ENCODE results near the gene IL12RB2. TPM values are rescaled to one million over a fixed set of nuclear protein-coding genes. Genes with fewer than 3 reads are reported as not detected.

Gene IL12RB2
- total and polyA plus RNA-seq, 4 experiments from 2014 or later, result 3.6 to 7.3 (median 4.8) TPM

DNA sequence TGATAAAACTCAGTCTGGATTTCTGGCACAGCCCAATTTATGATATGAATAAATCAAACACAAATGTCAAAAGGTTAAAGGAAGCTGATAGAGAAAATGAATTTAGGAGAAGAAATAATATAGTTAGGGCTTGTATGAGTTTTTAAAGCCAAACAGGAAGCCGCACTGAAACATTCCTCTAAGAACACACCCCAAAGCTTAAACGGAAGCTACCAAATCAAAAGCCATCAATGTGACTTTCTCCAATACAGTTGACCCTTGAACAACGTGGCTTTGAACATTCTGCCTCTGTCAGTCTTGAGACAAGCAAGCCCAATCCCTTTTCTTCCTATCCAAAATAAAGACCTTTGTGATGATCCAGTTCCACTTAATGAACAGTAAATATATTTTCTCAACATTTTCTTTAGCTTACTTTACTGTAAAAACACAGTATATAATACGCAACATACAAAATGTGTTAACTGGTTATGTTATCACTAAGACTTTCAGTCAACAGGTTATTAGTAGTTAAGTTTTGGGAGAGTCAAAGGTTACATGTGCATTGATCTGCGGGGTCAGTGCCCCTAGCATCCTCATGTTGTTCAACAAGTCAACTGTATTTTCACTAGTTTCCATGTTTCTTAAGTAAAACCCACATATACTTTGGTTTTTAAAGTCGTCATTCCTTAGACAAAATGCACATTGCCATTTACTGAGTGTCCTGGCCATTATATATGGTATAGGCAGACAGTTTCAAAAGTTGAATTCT is 111.3 kb downstream of the IL12RB2 start:
- no peaks in the 10 kb centered on the region for H3K9me3 Mint-ChIP-seq
- Histone ChIP-seq H3K27me3 (ENCODE audit: insufficient read depth, low read length) (no peaks in the 10 kb centered on the region), H3K36me3 (ENCODE audit: insufficient read depth, low read length) (peaks cover 82% of the 10 kb centered on the region), H3K9me3 (ENCODE audit: control insufficient read depth in 1 of 2, low read length in 2 of 2) (no peaks in the 10 kb centered on the region), H3K4me1 (ENCODE audit: insufficient read depth, low read length) (peaks cover 42% of the 10 kb centered on the region), H3K4me3 (ENCODE audit: low read length in 2 of 2) (no peak overlapping the region), H3K27ac (ENCODE audit: low read depth, low read length) (no peak overlapping the region)
- CTCF ChIA-PET (ENCODE audit: partially characterized antibody), result interaction anchor here (0.7 to 1.0 kb wide), 3 partner anchors 8 to 94 kb away, joined by 3 to 4 read pairs (median 3); no protein-coding TSS in a partner anchor
- H3K4me1 Mint-ChIP-seq, result peaks cover 34 to 74% (median 54%) of the 10 kb centered on the region in 4 donors
- DNase-seq, result no peak
- peak overlapping the region in 5 of 7 donors; percentile 57 to 77 (median 70) for H3K27ac Mint-ChIP-seq
- peaks cover 65 to 89% of the 10 kb centered on the region in 2 donors for H3K36me3 Mint-ChIP-seq
- no peaks in the 10 kb centered on the region for H3K27me3 Mint-ChIP-seq
- intact Hi-C loops (cut with micrococcal nuclease), result no loop called here
- peak overlapping the region in 4 of 8 donors; percentile 1 to 13 (median 6) for H3K4me3 Mint-ChIP-seq
- POLR2A ChIA-PET (ENCODE audit: partially characterized antibody), result interaction anchor here (2.3 kb wide), 1 partner anchor 10 kb away, joined by 24 read pairs; the partner anchor contains the start of gene SERBP1

DNA sequence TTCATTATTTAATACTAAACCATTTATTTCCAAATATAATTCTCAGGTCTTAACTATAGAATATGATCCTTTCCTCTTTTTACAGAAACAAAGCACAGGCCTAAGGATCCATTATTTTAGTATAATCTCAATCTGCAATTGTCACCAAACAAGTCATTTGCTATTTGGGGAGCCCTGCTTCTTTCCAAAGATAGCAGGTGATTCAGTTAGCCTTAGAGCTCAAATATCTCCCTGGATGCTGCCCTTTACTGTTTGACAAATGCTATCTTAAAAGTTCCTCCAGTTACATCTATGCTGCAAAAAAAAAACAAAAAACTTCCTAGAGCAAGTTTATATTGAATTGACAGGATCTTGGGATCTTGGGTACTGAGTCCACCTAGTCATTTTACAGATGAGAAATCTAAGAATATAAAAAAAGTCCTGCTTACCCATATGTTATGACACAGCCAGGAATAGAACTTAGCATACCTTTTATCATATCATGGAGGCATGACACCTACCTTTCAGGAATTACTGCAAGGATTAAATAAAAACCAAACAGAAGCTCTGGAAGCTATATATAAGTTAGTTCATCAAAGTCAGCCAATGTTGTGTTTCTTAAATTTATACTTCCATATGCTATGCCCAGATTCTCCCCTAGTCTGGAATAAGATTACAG is 113.3 kb downstream of the IL12RB2 start:
- no peak for DNase-seq
- Mint-ChIP-seq H3K9me3 (no peaks in the 10 kb centered on the region), H3K27me3 (no peaks in the 10 kb centered on the region), H3K36me3 (peaks cover 59 to 90% of the 10 kb centered on the region in 2 donors), H3K4me1 (peaks cover 34 to 74% (median 59%) of the 10 kb centered on the region in 4 donors), H3K4me3 (no peak overlapping the region), H3K27ac (peak overlapping the region in 6 of 7 donors; percentile 11 to 73 (median 56))
- ChIA-PET POLR2A (ENCODE audit: partially characterized antibody) (no interaction called here), CTCF (ENCODE audit: partially characterized antibody) (no interaction called here)
- Histone ChIP-seq H3K27ac (ENCODE audit: low read depth, low read length) (no peak overlapping the region), H3K4me1 (ENCODE audit: insufficient read depth, low read length) (peaks cover 51% of the 10 kb centered on the region), H3K36me3 (ENCODE audit: insufficient read depth, low read length) (peaks cover 79% of the 10 kb centered on the region), H3K27me3 (ENCODE audit: insufficient read depth, low read length) (no peaks in the 10 kb centered on the region), H3K4me3 (ENCODE audit: low read length in 2 of 2) (no peak overlapping the region), H3K9me3 (ENCODE audit: control insufficient read depth in 1 of 2, low read length in 2 of 2) (no peaks in the 10 kb centered on the region)
- intact Hi-C loops (cut with micrococcal nuclease), result loop anchor here (10.0 kb wide), 1 partner anchor 276 kb away; no protein-coding TSS in a partner anchor

DNA sequence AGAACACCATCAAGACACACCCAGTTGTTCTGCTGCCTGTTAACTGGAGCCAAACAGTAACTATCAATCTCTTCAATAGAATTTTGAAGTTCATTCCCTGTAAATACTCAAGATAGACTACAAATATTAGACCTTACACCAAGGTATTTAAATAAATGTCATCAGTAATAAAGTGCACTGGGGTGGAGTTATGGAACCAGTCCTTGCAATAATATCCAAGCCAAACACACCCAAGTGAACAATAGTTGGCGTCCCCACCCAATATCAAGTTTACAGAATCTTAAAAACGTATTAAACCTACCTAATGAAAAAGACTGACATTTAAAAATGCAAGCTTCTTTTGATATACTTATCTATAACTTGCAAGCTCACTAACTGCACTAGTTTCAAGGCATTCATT is 119.8 kb downstream of the IL12RB2 start:
- no peaks in the 10 kb centered on the region for H3K9me3 ChIP-seq (ENCODE audit: control insufficient read depth in 1 of 2, low read length in 2 of 2)
- peak overlapping the region; percentile 32 to 98 (median 69) for H3K27ac Mint-ChIP-seq
- no peaks in the 10 kb centered on the region for H3K27me3 ChIP-seq (ENCODE audit: insufficient read depth, low read length)
- CTCF ChIA-PET (ENCODE audit: partially characterized antibody), result interaction anchor here (1.4 to 1.6 kb wide), 3 partner anchors 9 to 11 kb away, joined by 3 to 4 read pairs (median 3); no protein-coding TSS in a partner anchor
- H3K9me3 Mint-ChIP-seq, result no peaks in the 10 kb centered on the region
- H3K27ac ChIP-seq (ENCODE audit: low read depth, low read length), result peak overlapping the region; percentile 88
- H3K4me3 Mint-ChIP-seq, result peak overlapping the region; percentile 92 to 99 (median 95)
- intact Hi-C loops (cut with micrococcal nuclease), result loop anchor here (10.0 kb wide), 1 partner anchor 283 kb away; no protein-coding TSS in a partner anchor
- H3K4me1 Mint-ChIP-seq, result peaks cover 35 to 78% (median 51%) of the 10 kb centered on the region in 4 donors
- peak overlapping the region; percentile 87 to 91 for H3K4me3 ChIP-seq (ENCODE audit: low read length in 2 of 2)
- H3K36me3 Mint-ChIP-seq, result peaks cover 32 to 78% of the 10 kb centered on the region in 2 donors
- H3K36me3 ChIP-seq (ENCODE audit: insufficient read depth, low read length), result peaks cover 30% of the 10 kb centered on the region
- no peak for DNase-seq
- no peaks in the 10 kb centered on the region for H3K27me3 Mint-ChIP-seq
- POLR2A ChIA-PET (ENCODE audit: partially characterized antibody), result interaction anchor here (1.2 to 4.1 kb wide), 3 partner anchors 8 to 257 kb away, joined by 6 to 27 read pairs (median 24); partner anchors contain the start of gene GADD45A
- peaks cover 52% of the 10 kb centered on the region for H3K4me1 ChIP-seq (ENCODE audit: insufficient read depth, low read length)

- Mint-ChIP-seq H3K4me1 (peaks cover 35 to 78% (median 48%) of the 10 kb centered on the region in 4 donors), H3K9me3 (no peaks in the 10 kb centered on the region), H3K36me3 (peaks cover 32 to 73% of the 10 kb centered on the region in 2 donors), H3K27ac (peak overlapping the region; percentile 32 to 98 (median 69)), H3K4me3 (peak overlapping the region; percentile 92 to 99 (median 95)), H3K27me3 (no peaks in the 10 kb centered on the region)
- peak overlapping the region; percentile 87 to 91 for H3K4me3 ChIP-seq (ENCODE audit: low read length in 2 of 2)
- no peaks in the 10 kb centered on the region for H3K9me3 ChIP-seq (ENCODE audit: control insufficient read depth in 1 of 2, low read length in 2 of 2)
- H3K27ac ChIP-seq (ENCODE audit: low read depth, low read length), result peak overlapping the region; percentile 88
- peaks cover 27% of the 10 kb centered on the region for H3K36me3 ChIP-seq (ENCODE audit: insufficient read depth, low read length)
- DNase-seq, result no peak
- ChIA-PET POLR2A (ENCODE audit: partially characterized antibody) (interaction anchor here (1.2 to 4.1 kb wide), 4 partner anchors 9 to 257 kb away, joined by 6 to 27 read pairs (median 15); partner anchors contain the start of gene GADD45A), CTCF (ENCODE audit: partially characterized antibody) (interaction anchor here (1.1 to 1.7 kb wide), 6 partner anchors 9 to 72 kb away, joined by 3 to 4 read pairs (median 3); no protein-coding TSS in a partner anchor)
- peaks cover 52% of the 10 kb centered on the region for H3K4me1 ChIP-seq (ENCODE audit: insufficient read depth, low read length)
- intact Hi-C loops (cut with micrococcal nuclease), result loop anchor here (10.0 kb wide), 1 partner anchor 283 kb away; no protein-coding TSS in a partner anchor
- no peaks in the 10 kb centered on the region for H3K27me3 ChIP-seq (ENCODE audit: insufficient read depth, low read length)
Measured at GRCh38 chr1:67427947-67428346, 120.3 kb downstream of the IL12RB2 start.

GRCh38 chr1:67429011-67429527 is 121.4 kb downstream of the IL12RB2 start:
- peaks cover 24 to 64% of the 10 kb centered on the region in 2 donors for H3K36me3 Mint-ChIP-seq
- no peaks in the 10 kb centered on the region for H3K9me3 Mint-ChIP-seq
- Histone ChIP-seq H3K4me3 (ENCODE audit: low read length in 2 of 2) (peak overlapping the region; percentile 87 to 91), H3K4me1 (ENCODE audit: insufficient read depth, low read length) (peaks cover 46% of the 10 kb centered on the region), H3K9me3 (ENCODE audit: control insufficient read depth in 1 of 2, low read length in 2 of 2) (no peaks in the 10 kb centered on the region), H3K27me3 (ENCODE audit: insufficient read depth, low read length) (no peaks in the 10 kb centered on the region), H3K36me3 (ENCODE audit: insufficient read depth, low read length) (peaks cover 18% of the 10 kb centered on the region), H3K27ac (ENCODE audit: low read depth, low read length) (peak overlapping the region; percentile 88)
- H3K27ac Mint-ChIP-seq, result peak overlapping the region; percentile 96 to 99 (median 98)
- intact Hi-C loops (cut with micrococcal nuclease), result loop anchor here (10.0 kb wide), 1 partner anchor 284 kb away; no protein-coding TSS in a partner anchor
- H3K27me3 Mint-ChIP-seq, result no peaks in the 10 kb centered on the region
- H3K4me1 Mint-ChIP-seq, result peaks cover 34 to 70% (median 43%) of the 10 kb centered on the region in 4 donors
- H3K4me3 Mint-ChIP-seq, result peak overlapping the region; percentile 92 to 99 (median 95)
- peak; percentile 40 to 62 (median 46) for DNase-seq
- ChIA-PET CTCF (ENCODE audit: partially characterized antibody) (interaction anchor here (1.1 to 1.7 kb wide), 5 partner anchors 13 to 217 kb away, joined by 3 to 5 read pairs (median 4); no protein-coding TSS in a partner anchor), POLR2A (ENCODE audit: partially characterized antibody) (interaction anchor here (0.8 to 4.1 kb wide), 13 partner anchors 10 to 504 kb away, joined by 3 to 27 read pairs (median 6); partner anchors contain the start of genes DNAI4, GADD45A, IL12RB2 and MIER1)

GRCh38 chr1:67429528-67430357 is 122.1 kb downstream of the IL12RB2 start:
- Mint-ChIP-seq H3K36me3 (peaks cover 19 to 57% of the 10 kb centered on the region in 2 donors), H3K27me3 (no peaks in the 10 kb centered on the region), H3K4me3 (peak overlapping the region; percentile 92 to 99 (median 95)), H3K4me1 (peaks cover 32 to 65% (median 39%) of the 10 kb centered on the region in 4 donors), H3K9me3 (no peaks in the 10 kb centered on the region), H3K27ac (peak overlapping the region; percentile 96 to 99 (median 98))
- peak overlapping the region; percentile 87 to 91 for H3K4me3 ChIP-seq (ENCODE audit: low read length in 2 of 2)
- H3K27ac ChIP-seq (ENCODE audit: low read depth, low read length), result peak overlapping the region; percentile 88
- H3K36me3 ChIP-seq (ENCODE audit: insufficient read depth, low read length), result peaks cover 11% of the 10 kb centered on the region
- H3K4me1 ChIP-seq (ENCODE audit: insufficient read depth, low read length), result peaks cover 42% of the 10 kb centered on the region
- intact Hi-C loops (cut with micrococcal nuclease), result loop anchor here (1.0 to 10.0 kb wide), 9 partner anchors 71 to 665 kb away; partner anchors contain the start of genes DNAI4, GADD45A and MIER1
- H3K27me3 ChIP-seq (ENCODE audit: insufficient read depth, low read length), result no peaks in the 10 kb centered on the region
- DNase-seq, result peak in 1 of 5 donors; percentile 26
- no peaks in the 10 kb centered on the region for H3K9me3 ChIP-seq (ENCODE audit: control insufficient read depth in 1 of 2, low read length in 2 of 2)
- POLR2A ChIA-PET (ENCODE audit: partially characterized antibody), result interaction anchor here (0.8 to 4.1 kb wide), 14 partner anchors 10 to 505 kb away, joined by 3 to 27 read pairs (median 6); partner anchors contain the start of genes DNAI4, GADD45A, IL12RB2 and MIER1
- CTCF ChIA-PET (ENCODE audit: partially characterized antibody), result interaction anchor here (0.7 to 1.7 kb wide), 3 partner anchors 16 to 506 kb away, joined by 3 to 5 read pairs (median 4); no protein-coding TSS in a partner anchor
